Purkinje cell (primary cell): ENCODE data around the gene CDH6. TPM values are rescaled to one million over a fixed set of nuclear protein-coding genes. Genes with fewer than 3 reads are reported as not detected.

Source experiments
- polyA plus RNA-seq: library from polyadenylated mRNA; unstranded; fragments of >200 nt; fragmentation: Nextera tagmentation; gene quantifications from 2 replicates; pipeline ENCODE4 v1.2.1, GENCODE V29; 2014

CDH6 gene
- 14.3 and 22.3 TPM in 2 replicates for polyA plus RNA-seq

GRCh38 chr5:31193591-31194467 lies at the start of gene CDH6:
Gene CDH6, plus strand, starts transcription at chr5:31193686. Its CDS starts 73,788 bp downstream, at chr5:31267474.

